C4-2B (cell line): ENCODE data around the gene PLA2G4B.

Source experiments
- H3K27ac ChIP-seq: fragments of 450-650 bp; 2 replicates; pipeline ENCODE4 v1.5.1; 2017
- ZFX ChIP-seq: fragments of 450-650 bp; IDR thresholded peaks from 2 replicates; pipeline ENCODE4 v1.6.1; 2017
- TF ChIP-seq, protein P1 (sequence below): fragments of 450-650 bp; conservative IDR thresholded peaks from 2 replicates; pipeline ENCODE4 v1.5.1; 2017; ENCODE audit warnings: mild to moderate bottlenecking

Gene PLA2G4B

DNA sequence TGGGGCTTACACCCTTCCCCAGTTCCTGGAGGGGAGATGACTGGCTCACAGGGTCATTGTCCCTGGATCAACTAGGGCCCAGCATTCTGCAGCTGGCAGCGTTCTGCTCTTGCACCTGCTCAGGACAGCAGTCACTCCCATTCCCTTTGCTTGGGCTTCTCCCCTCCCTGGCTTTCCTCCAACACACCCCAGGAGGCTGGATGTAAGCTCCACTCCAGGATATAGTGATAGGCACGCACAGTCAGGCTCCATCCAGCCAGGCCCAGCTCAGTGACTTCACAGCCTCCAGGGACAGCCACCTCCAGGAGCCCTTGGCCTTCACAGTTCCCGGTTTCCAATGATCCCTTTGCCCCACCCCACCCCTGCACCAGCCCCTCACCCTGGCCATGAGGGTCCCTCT is 53.3 kb downstream of the PLA2G4B start:
- H3K27ac ChIP-seq, result peak overlapping the region; percentile 5
- no peak for TF ChIP-seq ZFX
- TF ChIP-seq, protein P1, sequence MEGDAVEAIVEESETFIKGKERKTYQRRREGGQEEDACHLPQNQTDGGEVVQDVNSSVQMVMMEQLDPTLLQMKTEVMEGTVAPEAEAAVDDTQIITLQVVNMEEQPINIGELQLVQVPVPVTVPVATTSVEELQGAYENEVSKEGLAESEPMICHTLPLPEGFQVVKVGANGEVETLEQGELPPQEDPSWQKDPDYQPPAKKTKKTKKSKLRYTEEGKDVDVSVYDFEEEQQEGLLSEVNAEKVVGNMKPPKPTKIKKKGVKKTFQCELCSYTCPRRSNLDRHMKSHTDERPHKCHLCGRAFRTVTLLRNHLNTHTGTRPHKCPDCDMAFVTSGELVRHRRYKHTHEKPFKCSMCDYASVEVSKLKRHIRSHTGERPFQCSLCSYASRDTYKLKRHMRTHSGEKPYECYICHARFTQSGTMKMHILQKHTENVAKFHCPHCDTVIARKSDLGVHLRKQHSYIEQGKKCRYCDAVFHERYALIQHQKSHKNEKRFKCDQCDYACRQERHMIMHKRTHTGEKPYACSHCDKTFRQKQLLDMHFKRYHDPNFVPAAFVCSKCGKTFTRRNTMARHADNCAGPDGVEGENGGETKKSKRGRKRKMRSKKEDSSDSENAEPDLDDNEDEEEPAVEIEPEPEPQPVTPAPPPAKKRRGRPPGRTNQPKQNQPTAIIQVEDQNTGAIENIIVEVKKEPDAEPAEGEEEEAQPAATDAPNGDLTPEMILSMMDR, result no peak

DNA sequence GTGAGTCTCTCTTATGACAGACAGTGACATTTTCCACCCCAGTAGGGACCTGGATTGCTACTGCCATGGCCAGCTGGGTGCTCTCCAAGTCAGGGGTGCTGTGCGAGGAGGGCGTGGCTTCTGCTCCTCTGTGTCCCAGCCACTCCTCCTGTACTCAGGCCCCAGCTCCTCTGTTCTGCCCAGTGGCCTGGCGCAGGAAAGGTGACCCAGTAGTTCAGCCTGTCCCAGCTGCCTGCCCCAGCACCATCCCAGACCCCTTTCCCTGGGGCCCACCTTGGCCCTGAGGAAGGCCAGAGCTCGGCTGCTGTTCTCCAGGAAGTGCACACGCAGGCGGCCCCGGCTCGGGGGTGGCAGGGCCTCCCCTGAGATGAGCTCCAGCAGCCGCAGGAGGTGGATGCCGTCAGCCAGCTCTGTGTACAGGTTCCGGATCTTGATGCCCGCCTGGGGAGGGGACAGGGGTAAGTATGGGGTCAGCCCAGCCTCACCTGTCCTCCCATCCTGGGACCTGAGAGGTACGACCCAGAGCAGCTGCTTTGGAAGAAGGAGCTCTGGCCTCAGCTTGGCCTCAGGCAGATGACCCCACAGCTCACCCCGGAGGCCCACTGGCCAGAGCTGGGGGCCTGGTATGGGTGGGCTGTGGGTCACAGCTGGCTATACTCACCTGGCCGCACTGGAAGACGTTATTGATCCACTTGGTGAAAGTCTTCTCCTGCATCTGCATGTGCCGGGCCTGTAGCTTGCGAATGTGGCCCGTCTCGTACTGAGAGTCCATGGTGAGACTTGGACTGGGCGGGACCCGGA is 54.2 kb downstream of the PLA2G4B start:
- TF ChIP-seq, protein P1, result no peak
- TF ChIP-seq ZFX, result no peak
- peak overlapping the region; percentile 5 for H3K27ac ChIP-seq

DNA sequence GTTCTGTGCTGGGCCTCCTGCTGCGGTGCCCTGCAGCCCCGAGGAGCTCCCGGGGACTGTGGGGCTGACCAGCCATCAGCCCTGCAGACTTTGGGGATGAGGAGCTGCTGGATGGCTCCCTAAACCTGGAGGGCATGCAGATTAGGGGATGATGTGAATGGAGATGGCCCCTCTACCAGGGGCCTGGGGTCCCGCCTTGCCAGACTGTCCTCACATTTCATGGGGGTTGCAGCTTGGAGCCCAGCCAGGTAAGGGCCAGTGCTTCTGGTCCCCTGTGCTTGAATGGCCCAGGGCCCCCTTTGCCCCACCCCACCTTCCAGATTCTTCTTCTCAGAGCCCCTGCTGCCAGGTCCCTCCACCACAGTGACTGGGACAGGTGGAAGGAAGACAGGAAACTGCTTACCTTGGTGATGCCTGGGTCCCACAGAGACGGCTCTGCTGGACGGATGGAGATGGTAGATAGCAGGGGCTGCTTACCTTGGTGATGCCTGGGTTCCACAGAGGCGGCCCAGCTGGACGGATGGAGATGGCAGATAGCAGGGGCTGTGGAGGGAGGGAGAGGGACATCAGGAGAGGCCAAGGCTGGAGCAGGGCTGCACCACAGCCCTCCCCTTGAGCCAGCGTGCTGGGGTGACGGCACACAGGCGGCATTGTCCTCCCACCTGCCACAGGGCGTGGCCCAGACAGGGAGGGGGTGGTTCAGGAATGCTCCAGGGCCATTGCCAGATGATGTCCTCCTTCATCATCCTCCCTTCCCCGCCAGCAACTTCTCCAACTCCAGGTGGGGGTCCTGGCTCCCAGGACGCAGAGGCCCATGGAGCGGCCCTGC is 55.0 kb downstream of the PLA2G4B start, which contains the start of gene SPTBN5:
Gene SPTBN5 (minus strand): TSS at position 632 of the 829 bp plus-strand sequence. CDS start 556 bp downstream, at position 76.
- no peak for TF ChIP-seq ZFX
- TF ChIP-seq, protein P1, result no peak
- H3K27ac ChIP-seq, result peak within 1 kb of the TSS; percentile 5

DNA sequence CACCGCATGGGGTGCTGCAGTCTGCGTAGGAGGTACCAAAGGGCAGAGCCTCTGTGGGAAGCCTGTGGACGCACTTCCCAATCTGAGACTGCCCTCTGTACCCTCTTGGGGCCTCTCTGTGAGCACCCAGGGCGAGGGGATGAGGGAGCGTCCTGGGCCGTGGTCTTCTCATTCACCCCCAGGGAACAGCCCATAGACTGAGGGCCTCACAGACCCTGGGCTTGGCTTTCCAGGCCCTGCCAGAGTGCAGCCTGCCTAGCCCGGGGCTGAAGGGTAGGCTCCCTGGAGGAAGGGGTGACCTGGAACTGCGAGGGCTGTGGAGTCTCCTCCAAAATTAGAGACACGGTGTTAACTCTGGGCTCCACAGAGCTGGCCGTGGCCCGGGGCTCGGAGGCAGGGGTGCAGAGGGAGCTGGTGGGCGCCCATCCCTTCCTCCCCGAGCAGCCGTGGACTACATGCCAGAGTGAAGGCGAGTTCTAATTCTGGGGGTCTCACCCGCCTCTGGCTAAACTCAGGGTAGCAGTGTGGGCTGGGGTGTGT is 55.7 kb downstream of the PLA2G4B start:
- no peak overlapping the region for H3K27ac ChIP-seq
- TF ChIP-seq, protein P1, result no peak
- TF ChIP-seq ZFX, result no peak

DNA sequence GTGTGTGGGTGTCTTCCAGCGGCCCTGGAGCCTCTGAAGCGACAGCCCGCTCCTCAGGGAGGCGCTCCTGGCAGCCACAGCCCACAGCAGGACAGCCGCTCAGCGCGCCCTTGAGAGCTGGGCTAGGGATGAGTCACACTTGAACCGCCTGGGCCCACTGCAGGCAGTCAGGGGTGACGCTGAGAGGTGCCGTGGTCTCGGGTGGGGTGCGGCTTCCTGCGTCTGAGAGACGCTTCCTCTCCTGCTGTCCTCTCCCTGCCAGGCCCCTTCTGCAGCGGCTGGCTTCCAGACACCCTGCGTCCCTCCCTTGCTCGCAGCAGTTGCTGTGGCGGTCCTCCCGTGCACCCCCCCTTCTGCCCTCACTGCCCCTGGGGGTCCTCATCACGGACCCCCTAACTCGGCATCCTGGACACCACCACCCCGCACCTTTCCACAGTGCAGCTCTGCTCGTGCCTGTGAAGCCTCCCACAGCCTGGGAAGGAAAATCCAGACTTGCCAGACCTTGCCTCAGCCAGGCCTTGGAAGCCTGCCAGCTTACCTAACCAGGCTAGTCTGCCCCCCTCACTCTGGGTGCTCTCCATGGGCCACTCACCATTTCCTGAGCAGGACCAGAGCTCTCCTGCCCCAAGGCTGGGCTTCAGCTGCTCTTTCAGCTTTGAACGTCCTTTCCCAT is 56.3 kb downstream of the PLA2G4B start:
- H3K27ac ChIP-seq, result no peak overlapping the region
- no peak for TF ChIP-seq ZFX
- TF ChIP-seq, protein P1, result no peak

DNA sequence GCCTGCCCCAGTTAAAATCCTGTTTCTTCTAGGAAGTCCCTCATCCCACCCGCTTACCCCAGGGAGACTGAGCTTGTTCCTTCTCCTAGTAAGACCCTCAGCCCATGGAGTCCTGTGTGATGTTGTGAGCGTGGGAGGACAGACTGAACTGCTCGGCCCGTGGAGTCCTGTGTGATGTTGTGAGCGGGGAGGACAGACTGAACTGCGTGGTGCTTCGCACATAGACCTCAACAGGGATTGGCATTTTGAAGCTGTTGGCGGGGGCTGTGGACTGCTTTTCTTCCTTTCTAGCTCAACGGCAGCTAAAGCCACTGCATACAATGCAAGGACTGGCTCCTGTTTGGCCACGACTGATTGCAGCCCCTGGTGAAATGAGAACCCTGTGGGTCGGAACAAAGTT is 56.8 kb downstream of the PLA2G4B start:
- TF ChIP-seq ZFX, result no peak
- TF ChIP-seq, protein P1, result no peak
- no peak overlapping the region for H3K27ac ChIP-seq
